Measurements from ENCODE around the gene TRANK1. TPM values are rescaled to one million over a fixed set of nuclear protein-coding genes. Genes with fewer than 3 reads are reported as not detected.

Gene TRANK1
- total and polyA plus RNA-seq, 2 of the 8 experiments (the other 6 are each of a cell fraction or from before 2014, with no cell fraction given), result 2.9 to 8.8 TPM

GRCh38 chr3:36908647-36909180 is 36.1 kb downstream of the TRANK1 start:
- Histone ChIP-seq H3K9me3 (ENCODE audit: insufficient read depth in 2 of 2, low read depth in 1 of 2, low read length in 1 of 2) (no peaks in the 10 kb centered on the region), H3K4me1 (replicated peaks in 1 of 4; ENCODE audit: control insufficient read depth in 3 of 4, insufficient read depth in 4 of 4, low read length in 3 of 4) (no peaks in the 10 kb centered on the region), H2BK20ac (ENCODE audit: low read length) (no peak overlapping the region), H3K23me2 (ENCODE audit: low read depth, low read length) (no peaks in the 10 kb centered on the region), H3K14ac (ENCODE audit: insufficient read length) (no peak overlapping the region), H3K4me3 (ENCODE audit: extremely low read depth in 1 of 4, insufficient read depth in 2 of 4, low read depth in 3 of 4, low read length in 4 of 4) (no peak overlapping the region), H4K8ac (ENCODE audit: extremely low read depth, insufficient read depth, low read length) (no peak overlapping the region), H2BK12ac (ENCODE audit: low read depth, low read length) (no peak overlapping the region), H2AK5ac (ENCODE audit: low read depth, low read length) (no peak overlapping the region), H3K23ac (ENCODE audit: insufficient read length) (no peak overlapping the region), H2BK15ac (ENCODE audit: low read length) (no peak overlapping the region), H3K4ac (replicated peaks; ENCODE audit: insufficient read length, low read depth, low read length) (no peak overlapping the region), H4K20me1 (replicated peaks in 1 of 2; ENCODE audit: control insufficient read depth in 1 of 2, insufficient read depth in 2 of 2, low read length in 2 of 2) (no peaks in the 10 kb centered on the region), H3K9ac (replicated peaks in 1 of 4; ENCODE audit: extremely low read depth in 1 of 4, low read depth in 3 of 4, low read length in 3 of 4) (no peak overlapping the region), H3K79me1 (ENCODE audit: low read depth, low read length) (no peaks in the 10 kb centered on the region), H4K91ac (replicated peaks; ENCODE audit: insufficient read length, low read length) (no peak overlapping the region), H3K27ac (ENCODE audit: low read depth, low read length) (no peak overlapping the region), H3K79me2 (ENCODE audit: control insufficient read depth in 1 of 2, insufficient read depth in 2 of 2, low read length in 2 of 2) (no peaks in the 10 kb centered on the region), H4K5ac (ENCODE audit: insufficient read length, low read depth, low read length) (no peak overlapping the region), H2BK5ac (ENCODE audit: low read depth, low read length) (no peak overlapping the region), H3K4me2 (ENCODE audit: insufficient read depth in 1 of 2, low read depth in 2 of 2, low read length in 2 of 2) (no peak overlapping the region), H3K18ac (ENCODE audit: extremely low read depth, low read length) (no peak overlapping the region), H2AFZ (ENCODE audit: low read length) (no peak overlapping the region), H2BK120ac (replicated peaks; ENCODE audit: low read depth, low read length) (no peak overlapping the region), H3K27me3 (replicated peaks in 1 of 4; ENCODE audit: control insufficient read depth in 3 of 4, extremely low read depth in 1 of 4, insufficient read depth in 3 of 4, low read length in 3 of 4) (no peaks in the 10 kb centered on the region), H3K56ac (replicated peaks; ENCODE audit: insufficient read length, low read depth, low read length) (no peak overlapping the region), H3K36me3 (ENCODE audit: control insufficient read depth in 2 of 4, insufficient read depth in 4 of 4, low read length in 3 of 4) (no peaks in the 10 kb centered on the region)
- no peak for TF ChIP-seq CEBPB (IDR thresholded peaks at IDR 0.05; ENCODE audit: low read depth, low read length)
- TF ChIP-seq RAD21 (IDR thresholded peaks at IDR 0.05 in 1 of 2, conservative IDR thresholded peaks at IDR 0.05 in 1 of 2; ENCODE audit: low read depth in 2 of 2, low read length in 2 of 2), result no peak
- TF ChIP-seq SP1 (IDR thresholded peaks at IDR 0.05; ENCODE audit: low read depth, low read length), result no peak
- no peak for TF ChIP-seq POLR2A (IDR thresholded peaks at IDR 0.05; ENCODE audit: control extremely low read depth in 1 of 2, low read depth in 2 of 2, low read length in 2 of 2)
- no peak for TF ChIP-seq POLR2AphosphoS5 (IDR thresholded peaks at IDR 0.05; ENCODE audit: low read depth, low read length)
- TF ChIP-seq SP4 (IDR thresholded peaks at IDR 0.05; ENCODE audit: low read length), result no peak
- TF ChIP-seq MAX (IDR thresholded peaks at IDR 0.05), result no peak
- TF ChIP-seq HDAC6 (IDR thresholded peaks at IDR 0.05; ENCODE audit: low read depth, low read length), result no peak
- no peak for TF ChIP-seq HDAC2 (IDR thresholded peaks at IDR 0.05; ENCODE audit: borderline replicate concordance in 1 of 2, low read depth in 2 of 2, low read length in 2 of 2)
- TF ChIP-seq KDM5A (IDR thresholded peaks at IDR 0.05; ENCODE audit: low read length), result no peak
- no peak for TF ChIP-seq EZH2 (IDR thresholded peaks at IDR 0.05; ENCODE audit: low read depth, low read length, severe bottlenecking)
- TF ChIP-seq RXRA (IDR thresholded peaks at IDR 0.05; ENCODE audit: insufficient read depth, low read depth, low read length), result no peak
- TF ChIP-seq RFX5 (IDR thresholded peaks at IDR 0.05; ENCODE audit: borderline replicate concordance, low read depth, low read length), result no peak
- DNase-seq (ENCODE audit: low read depth in 1 of 2, low spot score in 2 of 2), result no peak
- POLR2A ChIA-PET (ENCODE audit: partially characterized antibody), result no interaction called here
- no peak for FAIRE-seq
- WGBS, 2 experiments (ENCODE audit: extremely low coverage in 1 of 2, insufficient coverage in 1 of 2, insufficient read length in 1 of 2, insufficient replicate concordance in 2 of 2, low coverage in 1 of 2, low lambda C conversion rate in 2 of 2, missing lambda C conversion rate in 1 of 2), result 88% methylated on average over 1 of the region's 1 CpG; no CpG with 5 or more reads in 1 of the 2 experiments
- CTCF ChIA-PET (ENCODE audit: partially characterized antibody), result interaction anchor here (1.1 to 9.1 kb wide), 3 partner anchors 9 to 50 kb away, joined by 3 to 125 read pairs (median 3); no protein-coding TSS in a partner anchor

All from H1 (cell line).